Measurements from ENCODE around the gene COL17A1.

DNA sequence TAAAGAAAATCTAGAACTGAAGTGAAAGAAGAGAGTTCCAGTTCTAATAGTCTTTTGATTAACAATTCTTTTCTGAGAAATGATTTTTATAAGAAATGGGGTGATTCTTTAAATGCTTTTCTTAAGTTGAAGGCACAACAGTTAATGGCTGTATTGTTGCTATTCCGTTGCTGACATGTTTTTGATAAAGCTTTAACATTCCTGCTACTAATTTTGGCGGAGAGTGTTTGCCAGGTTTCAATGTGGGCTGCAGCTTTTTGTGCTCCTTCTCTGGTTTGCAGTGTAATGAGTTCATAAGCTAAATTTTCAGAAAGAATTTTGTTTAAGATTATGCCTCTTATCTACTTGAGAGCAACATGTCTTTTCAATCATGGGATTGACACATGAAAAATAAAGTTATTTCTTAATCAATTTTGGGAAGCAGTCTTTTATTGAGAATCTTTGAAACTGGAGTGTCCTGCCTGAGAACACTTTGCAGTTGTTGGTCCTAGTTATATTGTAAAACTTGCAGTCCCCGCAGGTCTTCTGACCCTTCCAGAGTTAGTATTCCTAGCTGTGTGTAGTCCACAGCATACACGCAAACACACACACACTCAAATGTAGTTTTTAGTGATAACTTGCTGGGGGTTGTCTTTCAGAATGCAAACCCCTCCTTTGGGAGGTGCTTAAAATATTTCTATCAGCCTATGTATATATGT lies 56.7 kb downstream of the COL17A1 start:
- no peak for TF ChIP-seq CTCF (conservative IDR thresholded peaks at IDR 0.05)
- no peak for TF ChIP-seq ZFX (IDR thresholded peaks at IDR 0.05)
